Stimulated activated CD4-positive, alpha-beta T cell treated with anti-CD3 and anti-CD28 coated beads, Interleukin-4, amount 100 ng/mL, for 48 hours (primary cell): ENCODE results near the gene TP73.
A peak's percentile ranks its signal among the peaks of the same experiment; 100 is the strongest.
"Not testable (repeated sequence)": the region's sequence is repeated elsewhere in the genome, so short reads cannot be mapped to it uniquely, and the experiment has no call there.

ENCODE experiments used
- DNase-seq, 2 donors: peaks; one replicate each; pipeline ENCODE4 v3.0.0-alpha.2; 2020; ENCODE audit warnings: low read depth in 2 of 2

The TP73 gene

GRCh38 chr1:3742439-3743298 is 90.4 kb downstream of the TP73 start:
- no peak for DNase-seq

- DNase-seq, result no peak
Observed at GRCh38 chr1:3743421-3743820, 91.1 kb downstream of the TP73 start.

GRCh38 chr1:3743826-3744225 is 91.5 kb downstream of the TP73 start:
- DNase-seq, result no peak

- no peak for DNase-seq
Observed at GRCh38 chr1:3744646-3745045, 92.3 kb downstream of the TP73 start.

GRCh38 chr1:3745071-3745470 is 92.8 kb downstream of the TP73 start:
- no peak for DNase-seq

- no peak for DNase-seq
Observed at GRCh38 chr1:3745590-3746381, 93.5 kb downstream of the TP73 start.

GRCh38 chr1:3746389-3746829 is 94.1 kb downstream of the TP73 start:
- no peak for DNase-seq

GRCh38 chr1:3746830-3747521 is 94.7 kb downstream of the TP73 start:
- DNase-seq, result peak; percentile 87 to 89

GRCh38 chr1:3747522-3747848 is 95.2 kb downstream of the TP73 start:
- no peak for DNase-seq

GRCh38 chr1:3747903-3748302 is 95.6 kb downstream of the TP73 start:
- DNase-seq, result no peak

- DNase-seq, result not testable (repeated sequence)
Observed at GRCh38 chr1:3748316-3748900, 96.1 kb downstream of the TP73 start.

- DNase-seq, result no peak
Observed at GRCh38 chr1:3749512-3749911, 97.2 kb downstream of the TP73 start.

GRCh38 chr1:3750741-3751140 is 98.4 kb downstream of the TP73 start:
- DNase-seq, result no peak

- no peak for DNase-seq
Observed at GRCh38 chr1:3752400-3752945, 100.2 kb downstream of the TP73 start, which contains the start of gene CCDC27. TSS of gene CCDC27 (plus strand) at chr1:3752450. CDS start at chr1:3752482, 32 bp downstream.

- DNase-seq, result no peak
Observed at GRCh38 chr1:3753656-3754454, 101.5 kb downstream of the TP73 start.

GRCh38 chr1:3756394-3756793 is 104.1 kb downstream of the TP73 start:
- no peak for DNase-seq

GRCh38 chr1:3759164-3759563 is 106.8 kb downstream of the TP73 start:
- no peak for DNase-seq

GRCh38 chr1:3759796-3760195 is 107.5 kb downstream of the TP73 start:
- DNase-seq, result no peak

GRCh38 chr1:3761296-3762010 is 109.1 kb downstream of the TP73 start:
- no peak for DNase-seq
